GM21526 (cell line): ENCODE data around the gene PTPN2.
A peak's percentile ranks its signal among the peaks of the same experiment; 100 is the strongest.

Source experiments
- ATAC-seq: cut with Tn5 transposase; IDR thresholded peaks from one replicate; pipeline ENCODE4 v1.9.1; 2021; ENCODE audit warnings: moderate library complexity; ENCODE audit not compliant: unreplicated experiment, low FRiP score

Gene PTPN2

DNA sequence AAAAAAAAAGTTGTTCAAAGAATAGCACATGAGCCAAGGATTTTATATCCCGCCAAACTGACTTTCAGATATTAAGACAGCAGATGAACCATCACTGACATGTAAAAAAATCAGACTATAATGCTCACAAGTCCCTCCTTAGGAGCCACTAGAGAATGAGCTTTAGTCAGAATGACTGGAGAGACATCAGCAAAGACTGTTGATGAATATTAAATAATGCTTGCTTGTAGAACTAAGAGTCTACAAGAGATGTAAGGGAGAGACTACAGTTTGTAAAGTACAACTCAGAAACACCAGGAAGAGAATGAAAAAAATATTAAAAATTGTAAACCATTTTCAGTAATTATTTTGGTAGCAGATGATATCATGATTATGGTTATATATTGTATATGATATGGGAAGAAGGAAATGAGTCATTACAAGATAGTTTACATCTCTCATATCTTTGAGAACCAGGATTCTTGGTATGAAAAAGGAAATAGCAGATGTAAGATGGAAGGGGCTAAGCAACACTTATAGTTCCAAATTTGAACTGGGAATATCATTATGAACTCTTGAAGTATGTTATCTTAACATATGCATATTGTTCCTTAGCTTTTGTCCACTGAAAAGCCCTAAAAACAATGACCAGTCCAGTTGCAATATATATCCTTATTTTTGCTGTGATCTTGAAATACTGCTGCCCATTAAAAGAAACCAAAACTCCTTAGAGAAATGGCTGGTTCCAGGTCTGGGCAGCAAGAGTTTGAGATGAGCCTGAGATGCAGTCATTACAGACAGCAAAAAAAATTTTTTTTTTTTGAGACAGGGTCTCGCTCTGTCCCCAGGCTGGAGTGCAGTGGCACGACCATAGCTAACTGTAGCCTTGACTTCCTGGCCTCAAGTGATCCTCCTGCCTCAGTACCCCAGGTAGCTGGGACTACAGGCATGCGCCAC is 55.7 kb downstream of the PTPN2 start:
- no peak for ATAC-seq

DNA sequence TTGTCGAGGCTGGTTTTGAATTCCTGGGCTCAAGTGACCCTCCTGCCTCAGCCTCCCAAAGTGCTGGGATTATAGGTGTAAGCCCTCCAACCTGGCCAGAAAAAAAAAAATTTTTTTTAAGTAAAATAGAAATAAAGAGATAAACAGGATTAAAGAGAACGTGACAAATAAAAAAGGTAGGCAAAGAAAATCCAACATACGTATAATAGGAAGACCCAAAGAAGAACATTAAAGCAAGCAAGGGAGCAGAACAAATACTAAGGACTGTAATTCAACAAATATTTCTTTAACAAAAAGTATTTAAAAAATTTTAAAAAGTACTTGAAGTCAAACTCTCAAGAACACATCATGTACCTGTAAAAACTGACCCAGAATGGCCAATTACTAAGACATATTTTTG is 56.4 kb downstream of the PTPN2 start:
- no peak for ATAC-seq

DNA sequence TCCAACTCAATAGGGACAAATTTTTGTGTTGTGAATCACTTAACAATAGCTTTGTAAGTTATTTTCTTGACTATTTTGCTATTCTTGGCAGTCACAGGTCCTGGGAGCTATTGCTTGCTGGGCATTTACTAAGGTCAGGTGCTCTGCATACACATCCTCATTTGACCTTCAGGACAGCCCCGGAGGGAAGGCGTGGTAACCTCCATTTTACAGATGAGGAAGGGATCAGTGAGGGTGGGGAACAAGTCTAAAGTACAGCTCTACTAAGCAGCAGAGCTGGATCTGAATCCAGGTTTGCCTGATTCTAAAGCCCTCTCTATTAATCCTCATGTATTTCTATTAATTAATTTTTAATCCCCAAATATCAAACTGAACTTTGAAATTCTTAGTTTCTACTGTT is 58.8 kb downstream of the PTPN2 start:
- ATAC-seq = no peak

DNA sequence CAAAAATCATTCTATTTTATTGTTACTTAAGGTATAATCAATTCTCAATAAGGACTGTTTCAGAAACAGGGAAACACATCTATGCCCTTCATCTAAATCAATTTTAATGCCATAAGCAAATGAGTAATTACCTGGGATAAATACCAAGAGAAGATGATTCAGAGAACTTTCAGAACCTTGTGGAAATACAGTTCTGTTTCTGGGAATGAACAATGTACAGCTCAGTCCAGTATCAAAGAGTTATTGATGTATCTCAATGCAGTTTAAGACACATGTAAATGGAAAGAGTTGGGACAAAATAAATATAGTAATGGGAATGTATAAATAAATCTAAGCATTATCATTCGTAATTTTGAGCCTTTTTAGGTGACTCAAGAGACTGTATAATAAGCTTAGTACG is 60.1 kb downstream of the PTPN2 start:
- no peak for ATAC-seq

DNA sequence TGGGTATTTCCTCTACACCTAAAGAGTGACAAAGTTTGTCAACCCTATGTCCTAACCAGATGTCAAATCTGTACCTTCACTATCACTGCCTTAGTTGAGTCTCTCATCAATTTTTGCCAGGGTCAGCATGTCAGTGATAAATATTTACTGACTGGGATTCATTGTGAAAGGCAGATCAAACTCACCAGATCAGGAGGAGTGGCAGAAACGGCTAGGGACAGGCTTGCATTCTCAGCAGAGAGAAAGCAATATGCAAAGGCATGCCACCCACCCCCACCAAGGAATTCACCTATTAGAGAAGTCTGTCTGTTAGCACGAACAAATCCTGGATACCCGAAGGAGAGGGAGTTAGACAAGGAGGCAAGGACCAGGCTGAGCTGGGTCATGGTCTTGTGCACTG is 62.6 kb downstream of the PTPN2 start:
- ATAC-seq = no peak

DNA sequence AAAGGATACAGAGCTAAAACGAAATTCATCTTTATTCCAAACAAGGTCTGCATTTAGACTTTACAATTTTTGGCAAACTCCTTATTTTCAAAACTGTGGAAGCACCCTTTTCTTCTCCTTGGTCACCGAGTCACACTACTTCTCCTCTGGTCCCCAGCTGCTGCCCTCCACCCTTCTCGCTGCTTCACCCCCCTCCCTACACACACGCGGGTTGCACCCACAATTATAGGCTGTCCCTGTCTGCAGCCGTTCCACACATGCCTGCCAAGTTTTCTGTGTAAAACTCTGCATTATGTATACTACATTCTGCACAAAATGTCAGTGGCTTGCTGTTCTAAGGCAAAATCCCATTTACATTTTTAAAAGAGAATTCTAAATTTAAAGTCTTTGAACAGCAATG is 63.5 kb downstream of the PTPN2 start:
- no peak for ATAC-seq

DNA sequence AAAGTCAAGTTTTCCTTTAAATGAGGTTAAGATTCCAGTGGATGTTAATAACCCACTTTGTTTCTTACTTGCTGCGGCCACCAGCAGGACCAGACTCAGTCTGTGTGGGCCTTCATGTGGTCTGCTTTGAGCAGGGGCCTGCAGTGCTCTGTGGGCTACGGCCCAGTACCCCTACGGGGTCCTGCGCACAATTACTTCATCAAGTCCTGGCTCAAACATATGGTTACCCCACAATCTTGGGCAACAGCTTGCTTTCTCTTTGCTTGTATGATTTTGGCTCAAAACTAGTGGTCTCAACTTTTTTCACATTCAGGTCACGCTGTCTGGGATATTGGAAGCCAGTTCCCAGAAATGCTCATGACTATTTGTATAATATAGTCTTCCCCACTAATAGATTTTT is 64.2 kb downstream of the PTPN2 start:
- ATAC-seq = no peak

DNA sequence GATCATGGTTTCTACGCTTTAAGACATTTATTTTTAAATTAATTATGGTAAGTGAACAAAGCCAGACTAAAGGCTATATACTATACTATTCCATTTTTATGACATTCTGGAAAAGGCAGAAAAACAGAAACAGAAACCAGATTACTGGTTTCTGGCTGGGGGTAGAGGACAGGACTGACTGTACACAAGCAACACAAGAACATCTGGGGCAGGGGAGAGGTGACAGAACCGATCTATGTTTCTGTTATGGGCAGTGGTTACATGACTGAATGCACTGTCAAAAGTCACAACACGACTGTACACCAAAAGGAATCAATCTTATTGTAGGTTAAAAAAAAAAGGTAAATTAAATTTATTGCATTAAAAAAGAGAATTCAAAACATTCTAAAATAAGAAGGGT is 64.7 kb downstream of the PTPN2 start:
- peak; percentile 84 for ATAC-seq

DNA sequence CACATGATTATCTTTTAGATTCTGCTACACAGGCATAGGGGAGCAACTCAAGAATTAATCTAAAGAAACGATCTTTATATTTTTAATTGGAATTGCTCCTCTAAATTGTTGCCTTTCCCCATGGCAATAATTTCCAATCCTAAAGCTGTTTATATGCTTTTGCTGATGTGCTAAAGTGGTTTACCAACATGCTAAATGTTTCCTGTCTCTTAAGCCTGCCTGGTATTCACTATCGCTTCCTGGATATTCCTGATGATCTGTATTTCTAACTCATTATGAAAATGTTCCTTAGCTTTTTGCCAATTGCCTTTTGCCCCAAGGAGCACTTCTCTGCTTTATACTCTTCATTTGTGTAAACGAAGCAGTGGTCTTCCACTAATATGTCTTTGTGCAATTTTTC is 65.8 kb downstream of the PTPN2 start:
- ATAC-seq = no peak

DNA sequence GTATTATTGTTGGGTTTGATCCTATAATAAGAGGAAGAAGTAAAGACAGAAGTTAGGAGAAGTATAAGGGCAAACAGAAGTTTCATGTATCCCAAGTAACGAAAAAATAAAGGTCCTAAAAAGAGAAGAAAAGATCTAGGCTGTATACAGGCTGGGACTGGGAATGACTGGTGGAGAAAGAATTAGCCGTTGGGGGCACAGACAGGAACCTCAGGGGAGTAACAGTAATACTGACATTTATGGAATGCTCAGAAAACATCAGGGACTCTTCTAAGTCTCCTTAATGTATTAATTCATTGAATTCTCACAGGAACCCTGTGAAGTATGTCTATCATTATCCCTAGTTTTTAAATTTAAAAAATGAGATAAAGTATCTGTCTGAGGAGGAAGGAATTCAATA is 67.6 kb downstream of the PTPN2 start:
- no peak for ATAC-seq

DNA sequence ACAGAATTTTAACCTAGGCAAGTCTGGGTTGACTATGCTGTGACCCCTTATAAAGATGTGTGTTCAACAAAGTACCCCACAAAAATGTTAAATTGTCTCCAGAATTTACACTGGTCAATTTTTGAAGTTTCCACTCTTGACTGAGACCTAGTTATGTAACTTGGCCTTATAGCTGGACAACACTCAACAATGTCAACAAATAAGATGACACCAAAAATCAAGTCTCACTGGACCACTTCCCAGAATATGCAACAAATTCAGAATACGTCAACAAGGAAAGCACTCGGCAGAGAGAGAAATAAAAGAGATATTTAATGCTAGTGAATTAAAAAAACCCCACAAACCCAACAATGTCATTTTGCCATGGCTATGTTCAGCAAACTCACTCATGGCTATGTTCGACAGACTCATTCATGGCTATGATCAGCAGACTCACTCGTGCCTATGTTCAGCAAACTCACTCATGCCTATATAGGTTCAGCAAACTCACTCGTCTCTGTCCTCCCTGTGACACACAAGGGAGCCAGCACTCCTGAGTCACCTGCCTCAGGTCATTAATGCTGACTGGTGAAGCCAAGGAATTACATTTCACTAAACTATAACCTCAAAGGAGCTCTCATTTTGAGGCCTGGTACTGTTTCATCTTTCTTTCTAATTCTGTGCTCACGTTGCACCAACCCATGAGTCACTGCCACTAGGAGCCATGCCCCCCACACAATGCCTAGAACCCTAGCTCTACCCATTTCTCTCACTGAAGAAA is 72.7 kb downstream of the PTPN2 start:
- ATAC-seq = no peak

DNA sequence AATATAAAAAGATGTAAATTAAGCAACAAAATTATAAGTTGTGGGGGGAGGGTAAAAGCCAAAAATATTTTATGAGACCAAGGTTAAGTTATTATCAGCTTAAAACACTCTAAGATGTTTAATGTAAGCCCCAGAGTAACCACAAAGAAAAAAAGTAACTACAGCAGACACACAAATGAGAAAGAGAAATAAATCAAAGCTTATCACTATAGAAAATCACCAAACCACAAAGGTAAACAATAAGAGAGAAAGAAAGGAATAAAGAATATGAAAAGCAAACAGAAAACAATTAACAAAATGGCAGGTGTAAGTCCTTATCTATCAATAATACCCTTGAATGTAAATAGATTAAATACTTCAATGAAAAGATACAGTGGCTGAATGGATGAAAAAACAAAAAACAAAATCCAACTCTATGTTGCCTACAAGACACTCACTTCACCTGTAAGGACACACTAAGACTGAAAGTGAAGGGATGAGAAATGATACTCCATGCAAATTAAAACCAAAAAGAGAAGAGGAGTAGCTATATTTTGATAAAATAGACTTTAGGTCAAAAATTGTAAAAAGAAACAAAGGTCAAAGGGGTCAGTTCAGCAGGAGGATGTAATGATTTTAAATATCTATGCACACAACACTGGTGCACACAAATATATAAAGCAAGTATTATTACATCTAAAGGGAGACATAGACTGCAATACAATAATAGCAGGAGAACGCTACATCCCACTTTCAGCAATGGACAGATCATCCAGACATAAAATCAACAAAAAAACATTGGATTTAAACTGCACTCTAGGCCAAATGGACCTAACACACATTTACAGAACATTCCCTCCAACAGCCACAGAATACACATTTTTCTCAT is 80.7 kb downstream of the PTPN2 start:
- peak; percentile 81 for ATAC-seq

DNA sequence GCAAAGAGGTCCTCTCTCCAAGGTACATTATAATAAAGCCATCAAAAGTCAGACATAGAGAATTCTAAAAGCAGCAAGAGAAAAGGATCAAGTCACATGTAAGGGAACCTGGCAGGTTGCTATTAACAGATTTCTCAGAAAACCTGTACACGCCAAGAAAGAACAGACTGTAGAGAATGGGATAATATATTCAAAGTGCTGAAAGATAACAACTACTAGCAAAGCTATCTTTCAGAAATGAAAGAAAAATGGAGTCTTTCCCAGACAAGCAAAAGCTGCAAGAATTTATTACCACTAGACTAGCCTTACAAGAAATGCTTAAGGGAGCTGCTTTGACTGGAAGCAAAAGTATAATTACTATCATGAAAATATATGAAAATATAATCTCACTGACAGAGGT is 81.5 kb downstream of the PTPN2 start:
- ATAC-seq = no peak

DNA sequence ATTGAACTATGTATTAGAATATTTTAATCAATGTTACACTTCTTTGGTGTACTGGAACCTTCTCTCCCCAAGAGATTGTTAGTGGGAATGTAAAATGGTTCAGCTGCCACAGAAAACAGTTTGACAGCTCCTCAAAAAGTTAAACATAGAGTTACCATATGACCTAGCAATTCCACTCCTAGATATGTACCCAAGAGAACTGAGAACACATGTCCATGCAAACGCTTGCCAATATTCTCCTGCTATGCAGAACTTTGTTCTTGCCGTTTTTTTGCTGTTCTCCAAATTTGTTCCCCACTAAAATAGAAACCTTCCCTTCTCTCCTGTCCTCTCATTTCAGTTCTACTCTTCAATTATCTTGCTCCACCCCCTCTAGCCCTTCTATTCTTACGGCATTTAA is 87.6 kb downstream of the PTPN2 start:
- no peak for ATAC-seq

DNA sequence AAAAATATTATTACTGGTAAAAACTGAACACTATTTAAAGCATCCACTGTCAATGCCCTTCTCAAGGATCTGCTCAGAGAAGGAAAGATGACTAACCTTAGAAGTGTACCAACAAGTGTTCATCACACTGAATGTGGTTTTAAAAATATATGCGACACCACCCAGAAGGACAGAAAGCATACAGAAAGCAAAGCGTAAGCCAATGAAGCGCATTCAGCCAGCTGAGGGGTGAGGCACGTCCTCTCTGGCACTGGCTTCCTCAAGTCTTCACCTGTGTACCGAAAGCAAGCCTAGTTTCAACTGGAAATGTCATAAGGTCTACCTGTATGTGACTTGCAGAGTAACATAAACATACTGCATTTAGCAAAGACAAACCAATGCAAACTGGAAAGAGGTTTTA is 92.4 kb downstream of the PTPN2 start:
- ATAC-seq = no peak

DNA sequence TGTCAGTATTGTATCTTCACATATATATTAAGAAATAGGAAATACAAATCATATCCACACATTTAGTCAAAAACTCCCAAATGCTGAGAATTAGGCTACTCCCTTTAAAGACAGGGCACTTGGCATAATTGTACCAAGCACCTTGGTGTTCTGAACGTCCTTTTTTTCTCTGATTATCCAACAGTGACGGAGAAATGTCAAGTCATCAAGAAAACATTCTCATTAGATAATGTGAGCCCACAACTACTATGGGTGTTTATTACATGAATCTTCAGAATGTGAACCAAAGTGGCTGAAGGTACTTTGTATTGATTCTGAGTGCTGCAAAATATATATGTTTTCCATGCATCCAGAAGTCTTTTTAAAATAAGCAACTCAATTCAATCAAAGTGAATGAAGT is 97.4 kb downstream of the PTPN2 start:
- no peak for ATAC-seq

DNA sequence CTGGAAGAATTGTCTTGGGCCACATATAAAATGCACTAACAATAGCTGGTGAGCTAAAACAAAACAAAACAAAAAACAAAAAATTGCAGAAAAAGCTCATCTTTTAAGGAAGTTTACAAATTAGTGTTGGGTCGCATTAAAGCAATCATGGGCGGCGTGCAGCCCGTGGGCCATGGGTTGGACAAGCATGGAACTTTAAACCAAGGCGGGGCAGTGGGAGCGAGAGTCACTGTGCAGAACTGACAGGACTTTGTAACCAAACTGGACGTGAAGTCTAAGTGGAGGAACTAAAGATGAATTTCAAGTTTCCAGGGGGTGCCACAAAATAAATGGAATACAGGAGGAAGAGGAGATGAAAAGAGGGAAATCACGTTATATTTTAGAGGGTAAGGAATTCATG is 100.5 kb downstream of the PTPN2 start:
- ATAC-seq = no peak

DNA sequence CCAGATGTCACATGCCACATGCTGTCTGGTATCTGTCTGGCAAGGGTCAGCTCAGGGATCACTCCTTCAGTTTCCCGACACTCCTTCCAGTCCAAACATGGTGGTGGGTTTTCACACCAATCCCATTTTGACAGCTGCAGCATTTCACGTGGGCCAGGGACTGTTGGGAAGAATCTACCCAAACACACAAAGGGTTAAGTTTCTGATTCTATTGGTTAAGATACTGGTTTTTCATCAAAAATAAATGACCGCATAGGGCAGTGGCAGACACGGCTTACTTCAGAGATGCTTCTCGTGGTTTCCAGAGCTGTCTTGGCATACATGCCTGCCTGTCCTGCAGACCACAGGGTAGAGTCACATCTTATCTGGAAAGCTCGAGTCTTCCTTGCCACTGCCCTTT is 101.5 kb downstream of the PTPN2 start:
- ATAC-seq = no peak

DNA sequence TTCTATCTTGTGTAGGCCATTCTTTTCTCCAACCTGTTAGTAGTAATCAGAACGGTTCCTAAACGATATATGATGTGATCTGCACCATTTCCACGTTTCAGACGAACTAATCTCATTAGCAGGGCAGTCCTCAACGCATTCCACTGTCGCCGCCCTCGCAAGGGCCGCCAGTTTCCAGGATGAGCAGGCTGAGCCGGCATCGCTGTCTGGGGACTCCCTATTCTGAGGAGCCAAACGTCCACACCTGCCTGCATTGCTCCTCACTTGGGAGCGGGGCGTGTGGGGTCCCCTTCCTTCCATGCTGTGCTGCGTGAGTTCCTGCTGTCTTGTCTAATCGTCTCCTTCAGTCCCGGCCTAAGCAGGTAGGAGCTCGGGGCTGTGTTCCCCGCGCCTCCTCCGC is 104.6 kb downstream of the PTPN2 start:
- ATAC-seq = no peak

DNA sequence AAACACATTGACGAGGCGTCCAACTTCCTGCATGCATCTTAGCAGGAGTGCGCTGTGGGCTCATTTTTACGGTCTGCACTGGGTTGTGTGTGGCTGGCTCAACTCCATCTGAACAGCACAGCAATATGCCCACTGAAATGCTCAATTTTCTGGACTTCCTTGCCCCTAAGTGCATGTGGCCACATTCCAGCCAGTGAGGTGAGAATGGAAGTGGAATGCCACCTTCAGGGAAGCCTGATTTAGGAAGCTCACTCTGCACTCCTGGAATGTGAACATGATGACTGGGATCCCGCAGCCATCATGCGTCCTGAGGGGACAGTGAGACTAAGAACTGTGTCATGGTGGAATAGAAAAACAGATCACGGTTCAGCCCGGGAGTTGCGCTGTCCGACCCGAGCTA is 105.0 kb downstream of the PTPN2 start:
- no peak for ATAC-seq

DNA sequence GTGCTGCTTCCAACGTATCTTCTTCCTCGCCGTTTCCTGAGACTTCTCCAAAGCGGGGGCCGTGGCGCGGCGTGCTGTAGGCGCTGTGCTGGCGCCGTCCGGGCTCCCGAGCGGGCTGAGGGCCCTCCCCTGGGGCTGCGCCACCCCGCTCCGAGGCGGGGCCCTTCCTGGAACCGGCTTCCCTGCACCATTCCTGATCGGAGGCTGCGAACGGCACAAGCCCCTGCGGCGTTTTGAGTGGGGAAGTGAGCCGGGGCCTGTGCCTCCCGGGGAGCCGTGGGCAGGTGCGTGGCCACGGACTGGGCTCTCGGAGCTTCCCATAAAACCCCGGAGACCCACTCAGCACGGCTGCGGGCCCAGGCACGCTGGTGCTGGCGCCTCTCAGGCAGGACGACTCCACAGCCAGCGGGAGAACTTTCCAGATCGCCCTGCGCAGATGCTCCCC is 106.5 kb downstream of the PTPN2 start:
- no peak for ATAC-seq
